ENCODE measurements around the gene KRT83.

KRT83 gene

GRCh38 chr12:52320784-52321400 lies at the start of gene KRT83:
Gene KRT83, minus strand, starts transcription at chr12:52321398. Its CDS starts 63 bp downstream, at chr12:52321335.
- peak; percentile 12 for DNase-seq

GRCh38 chr12:52369809-52370208 lies 48.6 kb upstream of the KRT83 start:
- DNase-seq, result no peak

- no peak for DNase-seq
These were observed 48.0 kb upstream of the KRT83 start for GRCh38 chr12:52369211-52369610.

GRCh38 chr12:52368508-52368907 lies 47.3 kb upstream of the KRT83 start:
- DNase-seq, result no peak

GRCh38 chr12:52367876-52368275 lies 46.7 kb upstream of the KRT83 start:
- DNase-seq, result no peak

GRCh38 chr12:52366738-52367485 lies 45.7 kb upstream of the KRT83 start, which contains the start of gene KRT85:
Gene KRT85, minus strand, starts transcription at chr12:52367481. Its CDS starts 76 bp downstream, at chr12:52367405.
- no peak for DNase-seq

GRCh38 chr12:52364901-52365489 lies 43.8 kb upstream of the KRT83 start:
- no peak for DNase-seq

- no peak for DNase-seq
These were observed 42.9 kb upstream of the KRT83 start for GRCh38 chr12:52364061-52364460.

GRCh38 chr12:52363111-52363679 lies 42.0 kb upstream of the KRT83 start:
- DNase-seq, result no peak

GRCh38 chr12:52362118-52362726 lies 41.0 kb upstream of the KRT83 start:
- DNase-seq, result no peak

GRCh38 chr12:52361553-52361952 lies 40.4 kb upstream of the KRT83 start:
- DNase-seq, result no peak

GRCh38 chr12:52360663-52361271 lies 39.6 kb upstream of the KRT83 start:
- no peak for DNase-seq

- no peak for DNase-seq
These were observed 39.0 kb upstream of the KRT83 start for GRCh38 chr12:52360106-52360662.

GRCh38 chr12:52359621-52360061 lies 38.4 kb upstream of the KRT83 start:
- no peak for DNase-seq

- DNase-seq, result peak; percentile 11
These were observed 37.6 kb upstream of the KRT83 start for GRCh38 chr12:52358575-52359350.

- no peak for DNase-seq
These were observed 35.8 kb upstream of the KRT83 start for GRCh38 chr12:52356762-52357580.

- DNase-seq, result no peak
These were observed 35.0 kb upstream of the KRT83 start for GRCh38 chr12:52356031-52356761.

- no peak for DNase-seq
These were observed 34.0 kb upstream of the KRT83 start for GRCh38 chr12:52355176-52355575.

GRCh38 chr12:52354200-52354599 lies 33.0 kb upstream of the KRT83 start:
- no peak for DNase-seq

- no peak for DNase-seq
These were observed 32.6 kb upstream of the KRT83 start for GRCh38 chr12:52353766-52354165.

Data from right hindlimb (tissue), 1 donor.